AG04450 (cell line): ENCODE data around the gene PLIN1. TPM values are rescaled to one million over a fixed set of nuclear protein-coding genes. Genes with fewer than 3 reads are reported as not detected.

Experiments used
- CTCF ChIA-PET: fragments of 300-600, 350-600 bp; formaldehyde crosslinking; extraction: SDS; loops from one replicate; lab custom pipeline; 2022; ENCODE audit warnings: antibody characterized with exemption, inconsistent platforms; lab: Charles Lee
- POLR2A ChIA-PET: fragments of 350-600 bp; formaldehyde crosslinking; extraction: SDS; loops from one replicate; lab custom pipeline; 2021; ENCODE audit warnings: antibody characterized with exemption, inconsistent platforms; lab: Yijun Ruan, JAX
- DNase-seq: peaks from one replicate; pipeline ENCODE4 v3.0.0-alpha.2; 2011; ENCODE audit warnings: low read depth, low spot score
- H3K27ac ChIP-seq: one replicate; pipeline ENCODE4 v1.5.1; 2012; ENCODE audit warnings: low read depth, low read length, control low read depth
- H3K27me3 ChIP-seq: one replicate; pipeline ENCODE4 v1.6.0; 2012; ENCODE audit warnings: low read length; ENCODE audit not compliant: control insufficient read depth, insufficient read depth
- H3K4me3 ChIP-seq: 2 replicates; pipeline ENCODE4 v1.5.1; 2011; ENCODE audit warnings: mild to moderate bottlenecking, low read depth, low read length, control low read depth
- H3K9me3 ChIP-seq: 2 replicates; pipeline ENCODE4 v1.5.1; 2012; ENCODE audit warnings: low read length; ENCODE audit not compliant: control insufficient read depth, insufficient read depth
- polyA plus RNA-seq: library from polyadenylated mRNA; depleted of rRNA; stranded (reverse); fragments of >200 nt; gene quantifications from 2 replicates; pipeline ENCODE4 v1.2.3, GENCODE V29; 2011
- TF ChIP-seq, protein P1 (sequence below): IDR thresholded peaks from 2 replicates; pipeline ENCODE4 v1.5.1; 2011; ENCODE audit warnings: low read depth, low read length, control low read depth, inconsistent platforms

Gene PLIN1
- polyA plus RNA-seq, 1 experiment, result 0.05 TPM

DNA sequence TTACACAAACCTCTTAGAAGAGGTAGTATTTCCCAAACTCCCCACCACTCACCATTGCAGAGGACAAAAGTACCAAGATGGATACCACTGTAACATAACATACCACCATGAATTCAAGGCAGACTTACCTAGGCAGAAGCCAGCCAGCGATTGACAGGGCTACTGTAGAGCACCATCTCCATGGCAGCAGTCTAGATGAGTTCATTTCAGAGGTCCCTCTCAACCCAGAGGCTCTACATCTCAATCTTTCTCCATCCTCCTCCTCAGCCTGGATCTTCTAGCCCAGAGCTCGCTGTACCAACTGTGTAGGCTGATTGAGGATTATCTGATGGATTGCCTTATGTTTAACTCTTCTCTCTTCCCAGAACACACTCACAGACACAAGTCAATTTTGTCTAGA lies 2.0 kb upstream of the PLIN1 start:
- POLR2A ChIA-PET, result interaction anchor here (0.5 kb wide), 1 partner anchor 49 kb away, joined by 13 read pairs; no protein-coding TSS in a partner anchor
- CTCF ChIA-PET, result no interaction called here
- no peak overlapping the region for H3K27ac ChIP-seq
- H3K9me3 ChIP-seq, result no peaks in the 10 kb centered on the region
- no peaks in the 10 kb centered on the region for H3K27me3 ChIP-seq
- no peak for DNase-seq
- H3K4me3 ChIP-seq, result no peak overlapping the region
- TF ChIP-seq, protein P1, sequence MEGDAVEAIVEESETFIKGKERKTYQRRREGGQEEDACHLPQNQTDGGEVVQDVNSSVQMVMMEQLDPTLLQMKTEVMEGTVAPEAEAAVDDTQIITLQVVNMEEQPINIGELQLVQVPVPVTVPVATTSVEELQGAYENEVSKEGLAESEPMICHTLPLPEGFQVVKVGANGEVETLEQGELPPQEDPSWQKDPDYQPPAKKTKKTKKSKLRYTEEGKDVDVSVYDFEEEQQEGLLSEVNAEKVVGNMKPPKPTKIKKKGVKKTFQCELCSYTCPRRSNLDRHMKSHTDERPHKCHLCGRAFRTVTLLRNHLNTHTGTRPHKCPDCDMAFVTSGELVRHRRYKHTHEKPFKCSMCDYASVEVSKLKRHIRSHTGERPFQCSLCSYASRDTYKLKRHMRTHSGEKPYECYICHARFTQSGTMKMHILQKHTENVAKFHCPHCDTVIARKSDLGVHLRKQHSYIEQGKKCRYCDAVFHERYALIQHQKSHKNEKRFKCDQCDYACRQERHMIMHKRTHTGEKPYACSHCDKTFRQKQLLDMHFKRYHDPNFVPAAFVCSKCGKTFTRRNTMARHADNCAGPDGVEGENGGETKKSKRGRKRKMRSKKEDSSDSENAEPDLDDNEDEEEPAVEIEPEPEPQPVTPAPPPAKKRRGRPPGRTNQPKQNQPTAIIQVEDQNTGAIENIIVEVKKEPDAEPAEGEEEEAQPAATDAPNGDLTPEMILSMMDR, result no peak

DNA sequence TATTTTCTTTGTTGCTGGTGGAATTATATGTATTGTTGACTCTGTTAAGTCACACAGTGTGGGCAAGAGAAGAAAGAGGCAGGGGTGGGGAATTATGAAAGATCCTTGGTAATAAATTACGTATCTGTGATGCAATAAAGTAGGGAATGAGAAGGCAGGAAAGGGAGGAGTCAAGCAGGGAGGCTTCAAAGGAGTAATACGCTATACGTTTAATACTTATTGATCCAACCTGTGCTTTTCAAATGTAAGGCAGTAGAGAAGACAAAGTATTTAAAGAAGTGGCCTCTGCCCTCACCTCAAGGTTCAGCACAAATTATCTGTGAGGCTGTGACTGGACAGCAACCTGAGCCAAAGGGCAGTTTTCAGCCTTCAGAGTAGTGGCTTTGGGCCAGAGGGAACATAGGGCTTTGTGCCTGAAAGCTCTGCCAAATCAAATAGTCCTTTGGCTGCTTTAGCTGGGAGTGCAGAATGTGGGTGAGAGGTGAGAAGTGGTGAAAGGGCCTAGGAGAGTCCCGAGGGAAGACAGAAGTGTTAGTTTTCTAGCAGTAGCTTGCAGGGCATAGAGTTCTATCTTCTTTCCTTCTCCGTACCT lies 1.2 kb upstream of the PLIN1 start:
- ChIA-PET CTCF (no interaction called here), POLR2A (no interaction called here)
- no peak for DNase-seq
- TF ChIP-seq, protein P1, result no peak
- Histone ChIP-seq H3K27ac (no peak overlapping the region), H3K27me3 (no peaks in the 10 kb centered on the region), H3K4me3 (no peak overlapping the region), H3K9me3 (no peaks in the 10 kb centered on the region)

DNA sequence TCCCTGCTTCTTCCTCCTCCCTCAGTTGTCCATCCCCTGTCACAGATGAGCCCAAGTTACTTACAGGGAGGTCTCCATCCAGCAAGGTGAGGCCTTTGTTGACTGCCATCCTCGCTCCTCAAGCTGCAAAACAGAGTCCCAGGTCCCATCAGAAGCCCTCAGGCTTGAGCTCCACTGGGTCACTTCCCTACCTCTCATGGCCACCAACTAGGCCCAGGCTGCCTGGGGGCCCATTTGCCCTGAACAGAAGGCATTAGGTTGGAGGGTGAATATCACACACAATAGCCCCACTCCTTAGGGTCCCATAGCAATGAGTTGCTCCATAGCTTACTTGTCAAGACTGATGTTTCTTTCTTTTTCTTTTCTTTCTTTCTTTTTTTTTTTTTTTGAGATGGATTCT lies 1.8 kb downstream of the PLIN1 start:
- TF ChIP-seq, protein P1, result no peak
- Histone ChIP-seq H3K4me3 (no peak overlapping the region), H3K27me3 (peaks cover 2% of the 10 kb centered on the region), H3K9me3 (no peaks in the 10 kb centered on the region; the same call in 1 of the 2 replicates), H3K27ac (no peak overlapping the region)
- DNase-seq, result no peak
- POLR2A ChIA-PET, result no interaction called here
- CTCF ChIA-PET, result no interaction called here

DNA sequence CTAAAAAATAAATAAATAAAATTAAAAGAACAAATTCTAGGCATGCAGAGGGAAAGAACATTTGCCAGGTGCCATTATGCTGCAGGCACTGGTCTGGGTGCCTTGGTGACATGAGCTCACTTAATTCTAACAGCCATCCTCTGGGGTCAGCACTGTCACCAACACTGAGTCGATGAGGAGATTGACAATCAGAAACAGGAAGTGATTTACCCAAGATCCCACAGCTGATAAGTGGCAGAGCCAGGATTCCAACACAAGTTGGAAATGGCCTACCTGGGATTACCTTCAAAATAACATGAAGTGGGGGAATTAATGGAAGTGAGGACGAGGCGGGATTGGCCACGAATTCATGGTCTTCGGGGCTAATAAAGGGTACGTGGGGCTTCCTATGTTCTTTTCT lies 3.6 kb downstream of the PLIN1 start:
- Histone ChIP-seq H3K27ac (no peak overlapping the region), H3K4me3 (no peak overlapping the region), H3K27me3 (peaks cover 5% of the 10 kb centered on the region), H3K9me3 (no peaks in the 10 kb centered on the region; the same call in 1 of the 2 replicates)
- ChIA-PET POLR2A (interaction anchor here (0.6 kb wide), 1 partner anchor 574 kb away, joined by 8 read pairs; no protein-coding TSS in a partner anchor), CTCF (interaction anchor here (0.6 kb wide), 1 partner anchor 32 kb away, joined by 9 read pairs; no protein-coding TSS in a partner anchor)
- TF ChIP-seq, protein P1, result no peak
- DNase-seq, result no peak

DNA sequence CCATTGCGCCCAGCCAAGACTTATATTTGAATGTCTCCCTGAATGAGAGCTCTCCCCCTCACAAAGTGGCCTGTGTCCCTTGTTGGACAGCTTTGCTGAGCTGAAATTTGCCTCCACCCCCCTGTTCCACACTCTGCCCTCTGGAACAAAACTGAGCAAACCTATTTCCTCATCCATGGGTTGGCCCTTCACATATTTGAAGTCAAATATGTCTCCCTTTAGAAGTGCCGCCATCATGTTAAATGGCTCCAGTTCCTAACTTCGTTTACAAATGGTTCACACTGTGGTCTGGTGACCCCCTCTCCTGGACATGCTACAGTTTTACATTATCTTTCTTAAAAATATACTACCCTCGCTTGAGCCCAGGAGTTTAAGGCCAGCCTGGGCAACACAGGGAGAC lies 4.6 kb downstream of the PLIN1 start:
- Histone ChIP-seq H3K4me3 (no peak overlapping the region), H3K9me3 (no peaks in the 10 kb centered on the region; the same call in 1 of the 2 replicates), H3K27ac (no peak overlapping the region), H3K27me3 (peaks cover 5% of the 10 kb centered on the region)
- POLR2A ChIA-PET, result interaction anchor here (0.6 kb wide), 1 partner anchor 17 kb away, joined by 6 read pairs; no protein-coding TSS in a partner anchor
- CTCF ChIA-PET, result interaction anchor here (0.7 to 1.4 kb wide), 3 partner anchors 8 to 103 kb away, joined by 4 to 9 read pairs (median 4); no protein-coding TSS in a partner anchor
- no peak for DNase-seq
- TF ChIP-seq, protein P1, result no peak
